SW480 (cell line): ENCODE measurements around the gene HSD3B2.
"Not testable (repeated sequence)": the region's sequence is repeated elsewhere in the genome, so short reads cannot be mapped to it uniquely, and the experiment has no call there.

Source experiments
- DNase-seq: peaks from one replicate; pipeline ENCODE4 v3.0.0-alpha.2; 2016; ENCODE audit warnings: low spot score

The HSD3B2 gene

GRCh38 chr1:119414950-119415349, at the start of gene HSD3B2:
HSD3B2 (plus strand) TSS chr1:119415150; CDS start chr1:119415420, 270 bp downstream.
- no peak for DNase-seq

- DNase-seq, result no peak
These were observed 48.5 kb upstream of the HSD3B2 start for GRCh38 chr1:119366424-119366823.

- DNase-seq, result peak; percentile 51
These were observed 47.4 kb upstream of the HSD3B2 start for GRCh38 chr1:119367432-119368124.

- no peak for DNase-seq
These were observed 46.4 kb upstream of the HSD3B2 start, which contains the start of gene HAO2 for GRCh38 chr1:119368554-119368953. HAO2 (plus strand) TSS chr1:119368785; CDS start chr1:119381086, 12,301 bp downstream.

GRCh38 chr1:119370748-119371147, 44.2 kb upstream of the HSD3B2 start:
- DNase-seq, result no peak

GRCh38 chr1:119371815-119372214, 43.1 kb upstream of the HSD3B2 start:
- DNase-seq, result no peak

- DNase-seq, result peak; percentile 58
These were observed 42.4 kb upstream of the HSD3B2 start for GRCh38 chr1:119372503-119373086.

- DNase-seq, result peak; percentile 52
These were observed 41.5 kb upstream of the HSD3B2 start for GRCh38 chr1:119373465-119373864.

- peak; percentile 54 for DNase-seq
These were observed 40.6 kb upstream of the HSD3B2 start for GRCh38 chr1:119374208-119374874.

- no peak for DNase-seq
These were observed 39.6 kb upstream of the HSD3B2 start for GRCh38 chr1:119375366-119375765.

- DNase-seq, result no peak
These were observed 38.4 kb upstream of the HSD3B2 start for GRCh38 chr1:119376594-119376993.

GRCh38 chr1:119377594-119377993, 37.4 kb upstream of the HSD3B2 start:
- not testable (repeated sequence) for DNase-seq

GRCh38 chr1:119379117-119379516, 35.8 kb upstream of the HSD3B2 start:
- DNase-seq, result no peak

GRCh38 chr1:119380304-119380703, 34.6 kb upstream of the HSD3B2 start:
- no peak for DNase-seq

- no peak for DNase-seq
These were observed 33.8 kb upstream of the HSD3B2 start for GRCh38 chr1:119380983-119381662.

- DNase-seq, result no peak
These were observed 30.4 kb upstream of the HSD3B2 start for GRCh38 chr1:119384591-119384990.

- DNase-seq, result no peak
These were observed 29.3 kb upstream of the HSD3B2 start for GRCh38 chr1:119385650-119386049.

GRCh38 chr1:119387858-119388257, 27.1 kb upstream of the HSD3B2 start:
- no peak for DNase-seq

- DNase-seq, result no peak
These were observed 26.5 kb upstream of the HSD3B2 start for GRCh38 chr1:119388450-119388849.

- DNase-seq, result no peak
These were observed 24.4 kb upstream of the HSD3B2 start for GRCh38 chr1:119390526-119390925.

GRCh38 chr1:119391749-119392148, 23.2 kb upstream of the HSD3B2 start:
- DNase-seq, result no peak

- no peak for DNase-seq
These were observed 20.9 kb upstream of the HSD3B2 start for GRCh38 chr1:119394085-119394484.

GRCh38 chr1:119396982-119397381, 18.0 kb upstream of the HSD3B2 start:
- DNase-seq, result no peak
